NCI-H526 treated with DMSO at 0.1 percent for 48 hours (cell line): ENCODE results near the gene MYB.

Source experiments
- DNase-seq: peaks from one replicate; lab custom pipeline; 2025; lab: John Stamatoyannopoulos, UW

The MYB gene

DNA sequence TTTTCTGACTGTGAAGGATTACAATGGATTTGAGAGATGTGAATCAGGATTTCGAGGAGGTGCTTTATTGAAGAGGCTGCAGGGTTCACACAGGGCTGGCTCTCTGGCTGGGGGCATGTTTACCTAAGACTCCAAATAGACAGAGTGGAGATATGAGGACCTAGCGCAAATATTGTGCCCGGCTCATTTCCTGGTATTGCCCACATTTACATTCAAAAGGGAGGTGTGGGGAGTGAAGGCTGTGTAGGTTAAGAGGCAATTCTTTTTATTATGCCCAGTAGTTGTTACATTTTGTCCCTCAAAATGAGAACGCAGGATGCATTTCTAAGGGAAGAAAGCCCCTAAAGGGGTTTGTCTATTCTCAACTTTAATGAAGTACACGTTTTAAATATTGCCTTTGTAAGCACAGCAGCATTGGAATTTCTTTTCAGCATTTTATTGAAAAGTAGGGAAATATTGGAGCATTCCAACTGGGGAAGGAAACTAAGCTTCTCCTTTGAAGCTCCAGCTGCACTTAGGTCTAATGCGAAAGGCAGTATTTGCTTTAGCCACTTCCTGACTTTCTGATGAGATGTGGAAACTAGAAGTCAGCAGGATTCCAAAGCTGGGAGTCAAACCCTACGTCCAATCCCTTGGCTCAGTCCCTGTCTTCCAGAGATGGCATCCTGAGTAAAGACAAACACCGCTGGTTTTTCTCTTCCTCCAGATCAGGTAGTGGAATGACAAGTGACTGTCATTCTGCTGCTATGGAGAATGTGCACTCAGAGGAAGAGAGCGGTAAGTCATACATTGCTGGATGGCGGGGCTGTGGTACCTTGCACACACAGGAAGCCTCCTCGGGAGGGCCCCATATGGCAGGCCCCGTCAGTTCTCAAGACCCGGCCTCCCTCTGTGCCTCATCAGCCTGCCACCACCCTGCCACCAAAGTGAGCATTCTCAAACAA, 70.7 kb downstream of the MYB start:
- peak; percentile 100 for DNase-seq

DNA sequence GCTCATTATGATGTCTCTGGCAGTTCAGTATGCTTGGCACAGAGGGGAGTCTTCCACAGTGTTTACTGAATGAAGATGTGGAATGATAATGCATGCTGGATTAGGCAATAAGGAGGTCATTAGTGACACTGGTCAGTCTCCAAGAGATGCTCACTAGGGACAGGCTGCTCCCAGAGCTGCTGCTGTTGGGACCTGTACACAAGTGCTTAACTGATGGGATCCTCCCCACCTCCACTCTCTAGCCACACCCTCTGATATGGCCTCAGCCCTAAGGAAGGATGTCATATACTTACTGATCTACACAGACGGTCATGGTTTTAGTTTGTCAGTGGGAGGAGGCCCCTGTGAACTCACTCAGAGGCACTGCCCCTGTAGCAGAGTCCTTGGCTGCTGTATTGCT, 73.4 kb downstream of the MYB start:
- DNase-seq = no peak

DNA sequence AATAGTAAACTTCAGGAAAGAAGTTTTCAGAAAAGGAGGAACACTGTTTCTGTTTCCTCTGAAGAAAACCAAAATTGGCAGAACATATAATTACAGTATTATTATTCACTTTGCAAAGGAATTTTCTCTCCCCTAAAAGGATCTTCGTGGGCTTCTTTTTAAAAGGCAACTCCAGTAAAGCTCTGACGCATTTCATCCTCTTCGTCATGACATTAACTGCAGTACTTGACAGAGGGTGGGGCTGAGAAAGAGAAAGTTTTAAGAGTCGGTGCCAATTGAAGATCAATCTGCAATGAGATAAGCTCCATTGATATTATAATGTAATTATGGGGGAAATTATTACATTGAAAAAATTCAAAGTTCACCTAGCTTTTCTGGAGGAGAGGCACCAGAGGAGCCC, 75.8 kb downstream of the MYB start:
- DNase-seq = no peak

DNA sequence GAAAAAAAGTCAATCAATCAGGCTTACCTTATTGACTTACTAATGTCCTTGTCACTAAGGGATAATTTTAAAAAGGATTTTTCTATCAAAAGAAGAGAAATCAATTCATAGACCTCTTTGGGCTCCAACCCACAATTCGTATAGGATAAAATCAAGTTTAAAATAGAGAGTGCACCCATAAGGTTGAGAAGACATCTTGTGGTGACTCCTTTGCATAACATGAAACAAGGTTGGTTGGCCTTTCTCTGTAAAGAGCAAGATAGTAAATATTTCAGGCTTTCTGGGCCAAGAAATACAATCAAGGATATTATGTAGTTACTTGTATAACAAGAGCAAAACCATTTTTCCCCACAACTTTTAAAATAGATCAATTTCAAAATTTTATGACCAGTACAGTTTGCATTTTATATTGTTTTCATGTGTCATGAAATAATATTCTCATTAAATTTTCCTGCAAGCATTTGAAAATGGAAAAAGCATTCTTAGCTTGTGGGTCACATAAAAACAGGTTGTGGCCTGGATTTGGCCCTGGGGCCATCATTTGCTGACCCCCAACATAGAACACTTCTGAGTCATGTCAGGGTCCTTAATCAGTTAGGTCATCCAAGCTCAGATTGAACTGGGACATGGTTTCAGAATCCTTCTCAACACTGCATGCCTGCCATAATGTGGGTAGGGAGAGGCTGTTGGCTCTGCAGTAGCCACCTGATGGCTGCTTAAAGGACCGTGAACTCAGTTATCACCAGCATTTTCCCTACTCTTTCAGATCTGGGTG, 76.7 kb downstream of the MYB start:
- peak; percentile 98 for DNase-seq

DNA sequence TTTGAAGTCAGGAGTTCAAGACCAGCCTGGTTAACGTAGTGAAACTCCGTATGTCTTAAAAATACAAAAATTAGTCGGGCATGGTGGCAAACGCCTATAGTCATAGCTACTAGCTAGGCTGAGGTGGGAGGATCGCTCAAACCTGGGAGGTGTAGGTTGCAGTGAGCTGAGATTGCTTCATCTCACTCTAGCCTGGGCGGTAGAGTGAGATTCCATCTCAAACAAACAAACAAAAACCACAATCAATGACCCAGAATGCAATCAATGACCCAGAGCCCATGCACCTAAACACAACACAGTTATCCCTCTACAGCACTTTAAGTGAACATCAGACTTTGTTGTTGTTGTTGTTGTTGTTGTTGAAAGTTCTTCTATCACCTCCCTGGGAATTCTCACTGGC, 77.9 kb downstream of the MYB start:
- no peak for DNase-seq

DNA sequence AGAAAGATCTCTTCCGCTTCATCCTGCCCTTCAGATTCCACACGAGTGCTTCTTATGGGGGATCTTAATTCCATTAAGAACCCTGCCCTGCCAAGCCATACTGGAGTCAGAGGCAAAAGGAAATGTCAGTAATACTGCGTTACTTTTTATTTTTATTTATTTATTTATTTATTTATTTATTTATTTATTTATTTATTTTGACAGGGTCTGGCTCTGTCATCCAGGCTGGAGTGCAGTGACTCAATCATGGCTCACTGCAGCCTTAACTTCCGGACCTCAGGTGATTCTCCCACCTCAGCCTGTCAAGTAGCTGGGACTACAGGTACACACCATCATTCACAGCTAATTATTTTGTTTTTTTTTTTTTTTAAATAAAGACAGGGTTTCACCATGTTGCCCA, 79.5 kb downstream of the MYB start:
- no peak for DNase-seq

DNA sequence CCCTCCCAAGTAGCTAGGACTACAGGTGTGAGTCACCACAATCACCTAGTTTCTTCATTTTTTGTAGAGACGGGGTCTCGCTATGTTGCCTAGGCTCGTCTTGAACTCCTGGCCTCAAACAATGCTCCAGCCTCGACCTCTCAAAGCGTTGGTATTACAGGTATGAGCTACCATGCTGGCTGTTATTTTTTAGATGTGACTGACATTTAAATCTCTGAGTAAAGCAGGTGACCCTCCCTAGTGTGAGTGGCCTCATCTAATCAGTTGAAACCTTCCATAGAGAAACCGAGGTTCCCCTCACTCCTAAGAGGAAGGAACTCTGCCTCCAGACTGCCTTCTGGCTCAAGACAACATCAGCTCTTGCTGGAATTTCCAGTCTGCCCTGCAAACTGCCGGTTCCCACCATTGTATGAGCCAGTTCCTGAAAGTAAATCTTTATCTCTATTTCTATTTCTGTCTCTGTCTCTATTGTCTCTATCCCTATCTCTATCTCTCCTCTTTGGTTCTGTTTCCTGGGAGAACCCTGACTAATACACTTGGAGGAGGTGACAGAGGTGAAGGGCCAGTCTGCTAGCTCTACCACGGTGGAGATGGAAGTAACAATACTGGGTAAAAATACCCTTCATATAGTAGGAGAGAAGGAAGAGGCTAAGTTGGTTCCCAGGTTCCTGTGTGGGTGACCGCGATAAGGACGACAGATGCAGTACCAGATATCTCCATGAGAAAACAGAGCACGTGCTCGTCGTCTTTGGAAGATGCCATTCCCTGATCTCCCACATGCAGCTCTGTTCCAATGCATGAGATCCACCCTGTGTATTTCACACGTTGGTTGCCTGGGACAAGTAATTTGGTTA, 81.0 kb downstream of the MYB start:
- DNase-seq = no peak

DNA sequence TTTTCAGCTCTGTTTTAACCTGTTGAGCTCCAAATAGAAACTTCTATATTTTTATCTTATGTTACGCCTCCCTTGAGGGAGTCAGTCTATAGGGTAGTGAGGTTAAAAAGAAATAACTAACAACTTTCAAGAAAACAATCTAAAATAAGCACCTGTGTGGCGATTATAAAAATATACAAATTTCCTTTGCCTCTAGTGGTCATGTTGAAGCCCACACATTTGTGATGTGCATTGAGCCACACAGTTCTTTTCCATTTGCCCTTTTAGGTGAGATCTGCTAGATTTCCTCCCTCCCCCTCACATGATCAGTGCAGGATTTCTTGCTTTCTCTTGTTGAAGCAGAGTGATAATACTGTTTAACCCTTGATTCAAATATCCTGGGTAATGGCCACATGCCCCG, 84.2 kb downstream of the MYB start:
- no peak for DNase-seq

DNA sequence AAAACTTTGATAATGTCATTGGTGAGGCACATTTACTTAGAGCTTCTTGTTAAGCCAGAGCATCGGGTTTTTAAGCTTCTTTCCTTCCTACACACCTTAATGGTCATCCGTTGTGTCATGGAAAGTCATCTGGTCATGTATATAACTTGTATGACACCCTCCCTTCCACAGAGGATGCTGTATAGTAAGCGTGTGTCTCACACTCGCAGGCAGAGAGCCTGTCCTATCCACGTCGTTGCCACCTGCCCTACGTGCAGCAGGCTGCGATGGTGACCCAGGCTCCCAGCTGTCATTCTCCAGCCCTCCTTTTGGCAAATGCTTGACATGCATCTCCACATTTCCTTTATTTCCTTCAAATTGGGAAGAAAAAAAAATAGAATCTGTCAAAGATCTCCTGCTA, 85.6 kb downstream of the MYB start:
- DNase-seq = no peak

DNA sequence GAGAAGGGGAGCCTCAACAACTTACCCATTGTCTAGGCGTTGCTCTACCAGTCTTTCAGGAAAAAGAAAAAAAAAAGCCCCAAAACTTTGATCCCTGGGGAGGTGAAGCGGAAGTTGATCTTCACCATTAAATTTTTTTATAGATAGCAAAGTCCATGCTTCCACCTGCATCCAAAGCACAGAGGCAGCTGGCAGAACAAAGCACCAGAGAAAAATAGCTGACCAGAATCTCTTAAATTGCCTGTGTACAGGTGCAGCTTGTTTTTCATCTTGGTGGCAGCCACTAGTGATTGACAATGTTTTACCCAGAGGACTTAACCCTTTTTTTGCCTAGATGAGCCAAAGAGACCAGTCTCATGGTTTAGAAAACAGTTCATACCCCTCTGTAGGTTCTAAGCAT, 86.0 kb downstream of the MYB start:
- peak; percentile 56 for DNase-seq

DNA sequence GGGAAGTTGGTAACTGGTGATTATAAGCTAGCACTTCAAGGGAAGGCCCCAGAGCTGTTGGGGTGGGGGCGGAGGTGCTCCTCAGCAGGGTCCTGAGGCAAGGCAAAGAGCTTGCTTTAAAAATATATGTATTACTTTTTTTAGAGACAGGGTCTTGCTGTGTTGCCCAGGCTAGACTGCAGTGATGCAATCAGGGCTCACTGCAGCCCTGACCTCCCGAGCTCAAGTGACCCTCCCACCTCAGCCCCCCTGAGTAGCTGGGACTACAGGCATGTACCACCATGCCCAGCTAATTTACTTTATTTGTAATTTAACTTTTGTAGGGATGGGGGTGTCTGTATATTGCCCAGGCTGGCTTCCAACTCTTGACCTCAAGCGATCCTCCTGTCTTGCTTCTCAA, 87.2 kb downstream of the MYB start:
- no peak for DNase-seq

DNA sequence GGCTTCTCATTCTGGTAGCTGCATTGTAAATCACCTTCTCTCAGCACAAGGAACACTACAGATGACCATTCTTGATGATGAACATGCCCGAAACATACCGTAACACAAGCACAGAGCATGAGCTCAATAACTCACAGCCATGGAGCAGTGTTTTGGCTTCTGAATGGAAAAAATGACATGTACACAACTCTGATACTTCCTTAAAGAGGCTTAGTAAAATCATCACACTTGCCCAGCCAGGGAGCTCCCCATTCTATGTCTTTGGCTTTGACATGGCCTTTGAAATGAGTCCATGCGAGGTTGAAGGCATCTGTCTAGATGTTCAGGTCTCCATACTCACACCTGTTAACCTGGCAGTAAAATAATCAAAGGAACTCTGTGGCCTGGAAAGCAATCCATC, 87.6 kb downstream of the MYB start:
- no peak for DNase-seq
